HG03558 (cell line): ENCODE measurements around the gene MSANTD2.
A peak's percentile ranks its signal among the peaks of the same experiment; 100 is the strongest.

Source experiments
- ATAC-seq: cut with Tn5 transposase; IDR thresholded peaks from one replicate; pipeline ENCODE4 v1.9.1; 2021; ENCODE audit warnings: moderate number of reproducible peaks; ENCODE audit not compliant: unreplicated experiment; ENCODE audit errors: extremely low read depth

The MSANTD2 gene

GRCh38 chr11:124821995-124822730, 22.0 kb upstream of the MSANTD2 start:
- no peak for ATAC-seq

GRCh38 chr11:124817036-124817435, 16.8 kb upstream of the MSANTD2 start:
- no peak for ATAC-seq

- no peak for ATAC-seq
Measured at GRCh38 chr11:124814739-124815138, 14.5 kb upstream of the MSANTD2 start.

- no peak for ATAC-seq
Measured at GRCh38 chr11:124812876-124813275, 12.7 kb upstream of the MSANTD2 start.

DNA sequence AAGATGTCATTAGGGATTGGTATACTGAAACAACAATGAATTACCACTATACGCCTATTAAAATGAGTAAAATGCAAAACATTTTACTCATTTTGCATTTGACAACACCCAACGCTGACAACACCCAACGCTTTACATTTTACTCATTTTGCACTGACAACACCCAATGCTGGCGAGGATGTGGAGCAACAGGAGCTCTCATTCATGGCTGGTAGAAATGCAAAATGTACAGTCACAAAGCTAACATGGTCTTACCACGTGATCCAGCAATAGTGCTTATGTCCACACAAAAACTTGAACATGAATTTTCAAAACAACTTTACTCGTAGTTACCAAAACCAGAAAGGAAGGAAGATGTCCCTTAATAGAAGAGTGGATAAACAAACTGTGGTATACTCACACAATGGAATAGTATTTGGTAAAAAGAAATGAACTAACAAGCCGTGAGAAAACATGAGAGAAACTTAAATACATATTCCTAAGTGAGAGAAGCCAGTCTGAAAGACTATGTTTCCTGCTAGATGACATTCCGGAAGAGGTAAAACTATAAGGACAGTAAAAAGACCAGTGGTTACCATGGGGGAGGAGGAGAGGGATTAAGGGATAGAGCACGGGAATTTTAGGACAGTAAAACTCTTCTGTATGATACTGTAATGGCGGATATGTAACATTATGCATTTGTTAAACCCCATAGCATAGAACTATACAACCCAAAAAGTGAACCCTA, 11.4 kb upstream of the MSANTD2 start:
- no peak for ATAC-seq

GRCh38 chr11:124807660-124808270, 7.6 kb upstream of the MSANTD2 start:
- no peak for ATAC-seq

DNA sequence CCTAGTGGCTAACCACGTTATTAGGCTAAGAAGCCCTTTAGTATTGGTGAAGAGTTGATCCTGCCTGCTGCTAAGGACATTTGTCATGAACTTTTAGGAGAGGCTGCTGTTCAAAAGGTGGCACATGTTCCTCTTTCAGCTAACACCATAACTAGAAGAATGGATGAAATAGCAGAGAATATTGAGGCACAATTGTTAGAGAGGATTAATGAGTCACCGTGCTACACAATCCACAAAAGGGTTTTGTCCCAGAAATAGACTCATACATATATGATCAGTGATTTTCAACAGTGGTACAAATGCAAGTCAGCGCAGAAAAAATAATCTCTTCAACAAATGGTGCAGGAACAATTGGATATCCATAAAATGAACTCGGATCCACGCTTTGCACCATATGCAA, 7.0 kb upstream of the MSANTD2 start:
- no peak for ATAC-seq

- no peak for ATAC-seq
Measured at GRCh38 chr11:124804884-124805283, 4.7 kb upstream of the MSANTD2 start.

- ATAC-seq = no peak
Measured at GRCh38 chr11:124801636-124802312, 1.6 kb upstream of the MSANTD2 start.

DNA sequence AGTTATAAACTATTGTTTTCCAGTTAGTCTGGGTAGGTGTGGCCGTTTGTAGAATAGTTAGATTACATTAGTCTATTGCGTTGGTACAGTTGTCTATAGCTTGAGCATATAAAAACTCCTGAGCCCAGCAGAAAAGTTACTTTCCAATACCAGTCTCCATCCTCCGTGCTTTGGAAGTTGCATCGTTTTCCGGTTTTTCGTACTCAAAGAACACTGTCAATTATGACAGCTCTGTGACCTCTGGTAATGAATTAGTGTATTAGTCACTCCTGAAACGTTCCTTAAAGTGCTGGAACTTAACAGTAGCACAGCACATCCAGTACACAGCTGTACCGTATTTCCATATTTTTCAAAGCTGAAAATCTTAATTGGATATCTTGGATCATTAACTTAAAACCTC, 808 bp upstream of the MSANTD2 start:
- ATAC-seq = no peak

- ATAC-seq = no peak
Measured at GRCh38 chr11:124799348-124800225, 619 bp downstream of the MSANTD2 start.

DNA sequence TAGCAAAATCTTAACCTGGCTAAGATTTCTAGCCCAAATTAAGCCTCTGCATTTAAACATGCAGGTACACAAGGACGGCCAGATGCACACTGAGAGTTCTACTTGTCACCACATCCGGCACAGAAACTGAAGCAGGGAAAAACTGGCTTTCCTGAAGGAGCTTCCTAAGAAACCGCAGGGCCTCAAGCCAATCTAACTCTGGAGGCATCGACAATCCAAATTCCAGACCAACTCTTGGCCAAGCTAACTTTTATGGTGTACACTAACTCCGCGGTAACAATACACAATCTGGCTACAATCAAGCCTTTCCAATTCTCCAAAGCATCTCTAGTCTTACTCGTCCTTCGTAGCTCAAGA, 1.2 kb downstream of the MSANTD2 start:
- ATAC-seq = no peak

GRCh38 chr11:124796312-124796711, 3.9 kb downstream of the MSANTD2 start:
- ATAC-seq = no peak

GRCh38 chr11:124793466-124794278, 6.5 kb downstream of the MSANTD2 start:
- no peak for ATAC-seq

DNA sequence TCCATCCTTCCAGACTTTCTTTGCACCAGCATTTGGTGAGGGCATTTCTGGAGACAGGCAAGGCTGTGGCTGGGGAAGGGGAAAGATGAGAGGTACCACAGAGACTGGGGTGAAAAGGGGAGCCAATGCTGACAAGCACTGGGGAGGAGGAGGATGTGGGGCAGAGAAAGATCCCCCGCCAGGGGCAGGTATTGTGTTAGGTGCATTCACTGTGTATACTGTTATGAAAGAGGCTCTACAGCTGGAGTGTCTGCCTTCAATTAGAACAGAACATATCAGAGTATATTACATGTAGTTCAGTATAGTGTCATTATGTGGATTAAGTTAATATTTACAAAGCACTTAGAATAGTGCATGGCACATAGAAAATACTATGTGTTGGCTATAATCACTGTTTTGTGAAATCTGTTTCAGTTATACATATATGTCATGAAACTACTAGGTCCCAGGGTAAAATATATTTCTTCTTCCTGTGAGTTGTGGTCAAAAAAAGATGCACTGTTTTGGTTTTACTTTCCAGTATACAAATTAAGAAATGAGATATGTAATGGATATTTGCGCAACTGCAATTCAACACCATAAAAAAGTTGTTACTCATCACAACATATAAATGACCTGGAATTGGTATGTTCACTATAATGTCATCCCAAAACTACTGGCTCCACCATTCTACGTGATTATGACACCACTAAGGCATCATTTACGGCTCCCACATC, 8.4 kb downstream of the MSANTD2 start:
- ATAC-seq = peak; percentile 55

DNA sequence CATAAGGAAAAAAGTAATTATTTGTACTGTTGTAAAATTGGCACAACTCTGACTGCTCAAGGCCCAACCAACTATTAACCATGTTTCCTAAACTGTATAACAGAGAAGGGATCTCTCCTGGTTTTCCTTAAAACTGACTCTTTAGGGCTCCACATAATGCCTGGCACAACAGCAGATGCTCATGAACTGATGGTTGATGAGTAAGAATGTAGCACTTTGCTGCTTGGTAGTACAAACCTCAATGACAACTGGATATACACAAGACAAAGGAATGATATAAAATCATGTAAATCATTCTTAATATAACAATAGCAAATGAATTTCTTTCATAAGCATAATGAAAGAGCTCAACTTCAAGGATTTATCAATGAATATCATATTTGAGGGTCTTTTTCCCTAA, 11.7 kb downstream of the MSANTD2 start:
- ATAC-seq = no peak

GRCh38 chr11:124784051-124784450, 16.2 kb downstream of the MSANTD2 start:
- ATAC-seq = no peak

GRCh38 chr11:124783002-124783401, 17.2 kb downstream of the MSANTD2 start:
- ATAC-seq = no peak

DNA sequence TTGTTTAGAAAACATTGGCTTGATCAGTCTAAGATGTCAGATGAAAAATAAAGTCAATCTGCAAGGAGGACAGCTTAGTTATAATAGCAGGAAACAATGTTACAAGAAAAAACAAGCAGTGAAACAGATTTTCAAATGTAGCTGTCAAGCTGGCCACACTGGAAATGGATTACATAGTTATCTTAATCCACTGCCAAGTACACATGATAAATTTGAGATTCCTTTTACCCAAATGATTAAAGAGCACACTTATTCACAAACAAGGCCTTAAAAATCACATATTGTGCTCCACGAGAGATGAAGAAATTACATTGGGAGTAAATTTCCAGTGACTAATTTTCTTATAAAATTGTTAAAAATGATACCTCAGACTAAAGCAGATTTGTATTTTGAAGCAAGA, 20.6 kb downstream of the MSANTD2 start:
- ATAC-seq = no peak
